Measurements from ENCODE around the gene SLC12A1.

Gene SLC12A1

GRCh38 chr15:48244921-48245320 lies 38.8 kb downstream of the SLC12A1 start:
- FAIRE-seq: no peak

GRCh38 chr15:48248414-48248813 lies 42.3 kb downstream of the SLC12A1 start:
- FAIRE-seq: no peak

- FAIRE-seq: peak; percentile 98
Measured at GRCh38 chr15:48250640-48251076, 44.6 kb downstream of the SLC12A1 start.

- no peak for FAIRE-seq
Measured at GRCh38 chr15:48253172-48253571, 47.1 kb downstream of the SLC12A1 start.

DNA sequence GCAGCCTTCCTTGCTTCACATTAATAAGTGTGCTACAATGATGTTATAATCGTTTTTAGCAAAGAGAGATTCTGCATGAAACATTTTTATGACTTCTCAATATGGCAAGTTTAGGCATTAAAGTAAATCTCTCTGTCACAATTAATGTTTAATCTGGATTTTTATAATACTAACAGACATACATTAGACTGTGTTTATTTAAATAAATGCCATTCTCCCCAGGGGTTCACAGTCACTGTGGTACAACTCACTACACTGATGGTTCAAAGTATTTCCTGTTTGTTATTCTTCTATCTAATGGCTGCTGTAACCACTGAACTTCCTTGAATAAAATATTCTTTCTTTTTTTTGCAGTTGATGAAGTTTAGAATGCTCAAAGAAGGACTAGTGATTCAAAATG lies 59.0 kb downstream of the SLC12A1 start:
- FAIRE-seq: no peak

GRCh38 chr15:48266024-48266689 lies 60.1 kb downstream of the SLC12A1 start:
- no peak for FAIRE-seq

DNA sequence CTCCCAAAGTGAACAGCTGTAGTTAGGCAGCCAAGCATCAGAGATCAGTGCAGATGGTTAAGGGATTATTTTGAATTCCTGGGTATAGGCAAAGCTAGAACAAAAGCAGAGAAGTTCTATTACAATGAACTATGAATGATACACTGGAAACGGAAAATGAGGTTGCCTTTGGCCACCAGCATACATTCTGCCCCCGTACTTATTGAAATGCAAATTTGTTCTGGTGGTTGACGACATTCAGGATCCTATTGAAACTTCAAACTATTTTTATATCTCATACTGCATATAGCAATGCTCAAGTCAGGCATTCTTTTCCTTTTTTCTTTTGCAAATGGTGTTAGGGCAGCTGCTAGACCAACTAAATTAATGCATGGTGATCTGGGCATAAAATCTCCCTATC lies 61.7 kb downstream of the SLC12A1 start:
- no peak for FAIRE-seq

- no peak for FAIRE-seq
Measured at GRCh38 chr15:48273049-48273448, 66.9 kb downstream of the SLC12A1 start.

DNA sequence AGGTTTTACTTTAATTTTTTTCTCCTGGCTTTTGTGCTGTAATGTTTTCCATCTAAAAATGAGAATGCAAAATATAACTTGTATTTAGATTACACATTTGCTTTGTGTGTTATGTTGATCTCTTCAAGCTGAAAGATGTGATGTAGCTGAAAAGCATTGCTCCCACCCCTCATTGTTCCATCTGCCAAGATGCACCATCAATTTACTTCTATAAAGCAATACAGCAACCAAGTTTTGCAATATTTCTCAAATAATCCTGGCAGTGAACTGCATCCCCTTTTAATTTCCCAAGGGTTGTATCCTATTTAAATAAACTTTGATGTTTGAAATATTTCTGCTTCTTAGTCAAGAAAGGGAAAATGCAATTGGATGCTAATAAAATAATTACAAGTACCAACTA lies 72.6 kb downstream of the SLC12A1 start:
- FAIRE-seq: no peak

DNA sequence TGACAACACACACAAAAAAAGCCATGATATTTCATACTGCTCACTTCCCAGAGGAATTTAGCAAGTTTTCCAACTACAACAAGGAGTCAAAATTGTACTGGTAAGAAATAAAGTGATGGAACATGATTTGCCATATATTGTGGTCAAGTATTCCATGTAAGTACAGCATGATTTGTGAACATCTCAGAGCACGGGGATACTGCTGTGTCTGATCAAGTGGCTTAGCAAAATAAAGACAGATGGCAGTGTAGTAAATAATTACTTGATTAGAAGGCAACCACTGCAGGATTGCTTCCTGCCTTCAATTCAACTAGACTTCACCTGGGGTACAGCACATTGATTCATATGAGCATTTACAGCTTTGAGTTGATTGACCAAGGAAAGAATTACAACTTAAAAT lies 73.5 kb downstream of the SLC12A1 start:
- FAIRE-seq: no peak

DNA sequence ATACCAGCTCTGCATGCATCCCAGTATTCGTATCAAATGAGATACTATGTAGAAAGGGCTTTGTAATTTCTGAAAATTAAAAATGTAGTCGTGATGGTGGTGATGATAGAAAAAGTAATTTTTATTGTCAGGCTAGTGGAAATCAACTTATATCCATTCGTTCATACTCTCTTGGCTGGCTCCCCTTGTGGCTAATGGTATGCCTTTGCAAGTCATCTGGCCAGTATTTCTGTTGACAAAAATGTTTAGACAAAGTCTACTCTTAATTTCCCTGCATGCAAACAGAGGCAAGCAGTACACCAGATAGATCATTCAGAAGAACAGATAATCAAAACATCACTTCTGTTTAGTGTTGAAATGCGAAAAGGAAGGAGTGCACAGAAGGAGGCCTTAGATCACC lies 75.6 kb downstream of the SLC12A1 start:
- no peak for FAIRE-seq

- no peak for FAIRE-seq
Measured at GRCh38 chr15:48282216-48282615, 76.1 kb downstream of the SLC12A1 start.

DNA sequence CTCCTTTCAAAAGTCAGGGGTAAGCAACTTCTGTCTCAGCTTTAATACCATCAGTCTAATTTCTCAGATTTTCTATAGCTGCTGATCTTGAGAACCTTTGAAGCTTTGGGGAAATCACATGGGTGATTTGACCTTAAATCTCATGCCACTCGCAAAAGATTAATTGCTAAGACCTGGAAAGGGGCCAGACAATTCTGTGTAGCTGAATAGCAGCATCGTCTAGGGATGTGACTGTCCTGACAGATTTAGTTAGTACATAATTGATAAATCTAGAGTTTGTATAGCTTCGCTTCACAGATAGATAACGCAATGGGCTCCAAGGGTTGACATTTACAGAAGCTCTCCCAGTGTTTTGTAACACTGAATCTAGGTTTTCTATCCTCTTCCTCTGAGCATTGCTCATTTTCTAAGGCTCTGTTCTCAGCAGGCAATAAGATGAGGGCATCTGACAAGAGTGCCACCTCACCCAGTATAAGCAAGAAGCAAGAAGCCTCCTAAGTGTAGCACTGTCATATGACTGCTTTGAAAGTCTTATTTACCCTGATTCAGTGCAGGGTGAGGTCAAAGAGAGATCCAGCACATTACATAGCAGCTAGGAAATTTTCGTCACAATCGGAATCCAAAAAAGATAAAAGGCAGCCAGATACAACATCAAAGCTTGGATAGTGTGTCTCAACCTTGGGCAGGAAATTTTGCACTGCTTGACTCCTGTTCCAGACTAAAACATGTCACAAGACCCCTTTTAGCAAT lies 77.5 kb downstream of the SLC12A1 start:
- FAIRE-seq: no peak

GRCh38 chr15:48285329-48286214 lies 79.5 kb downstream of the SLC12A1 start:
- FAIRE-seq: peak; percentile 95

DNA sequence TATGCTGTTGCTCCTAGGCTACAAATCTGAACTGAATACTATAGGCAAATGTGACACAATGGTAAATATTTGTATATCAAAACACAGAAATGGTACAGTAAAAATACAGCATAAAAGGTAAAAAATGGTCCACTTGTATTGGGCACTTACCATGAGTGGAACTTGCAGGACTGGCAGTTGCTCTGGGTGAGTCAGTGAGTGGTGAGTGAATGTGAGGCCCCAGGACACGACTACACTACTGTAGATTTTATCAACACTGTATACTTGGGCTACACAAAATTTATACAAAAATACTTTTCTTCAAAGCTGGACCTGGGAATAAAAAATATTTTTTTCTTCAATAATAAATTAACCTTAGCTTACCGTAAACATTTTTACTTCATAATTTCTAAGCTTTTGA lies 83.5 kb downstream of the SLC12A1 start:
- FAIRE-seq: no peak

DNA sequence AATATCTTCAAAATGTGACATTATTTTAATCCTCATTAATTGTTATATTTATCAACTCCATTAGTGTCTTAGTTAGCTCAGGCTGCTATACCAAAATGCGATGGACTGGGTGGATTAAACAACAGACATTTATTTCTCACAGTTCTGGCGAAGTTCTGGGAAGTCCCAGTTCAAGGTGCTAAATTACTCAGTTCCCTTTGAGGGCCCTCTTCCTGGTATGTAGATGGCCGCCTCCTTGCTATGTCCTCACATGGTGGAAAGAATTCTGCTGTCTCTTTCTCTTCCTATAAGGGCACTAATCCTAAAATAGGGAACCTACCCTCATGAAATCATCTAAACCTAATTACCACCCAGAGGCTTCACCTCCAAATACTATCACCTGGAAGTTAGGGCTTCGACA lies 86.4 kb downstream of the SLC12A1 start:
- FAIRE-seq: no peak

DNA sequence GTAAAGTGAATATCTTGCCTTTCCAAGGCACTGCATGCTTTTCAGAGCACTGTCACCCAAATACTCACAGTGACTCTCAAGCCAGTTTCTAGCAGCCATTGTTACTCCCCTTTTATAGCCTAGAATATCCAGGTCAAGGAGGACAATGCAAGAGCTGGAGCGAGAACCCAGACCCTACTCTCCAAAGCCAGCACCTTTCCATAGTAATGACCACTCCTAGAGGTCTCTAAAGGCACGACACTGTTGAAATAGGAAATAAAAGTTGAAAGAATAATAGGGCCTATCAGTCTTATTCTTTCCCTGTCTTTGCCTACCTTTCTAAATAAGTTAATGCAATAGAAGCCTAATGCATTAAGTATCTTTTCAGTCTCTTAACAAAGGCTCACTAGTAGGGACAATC lies 91.6 kb downstream of the SLC12A1 start:
- no peak for FAIRE-seq

DNA sequence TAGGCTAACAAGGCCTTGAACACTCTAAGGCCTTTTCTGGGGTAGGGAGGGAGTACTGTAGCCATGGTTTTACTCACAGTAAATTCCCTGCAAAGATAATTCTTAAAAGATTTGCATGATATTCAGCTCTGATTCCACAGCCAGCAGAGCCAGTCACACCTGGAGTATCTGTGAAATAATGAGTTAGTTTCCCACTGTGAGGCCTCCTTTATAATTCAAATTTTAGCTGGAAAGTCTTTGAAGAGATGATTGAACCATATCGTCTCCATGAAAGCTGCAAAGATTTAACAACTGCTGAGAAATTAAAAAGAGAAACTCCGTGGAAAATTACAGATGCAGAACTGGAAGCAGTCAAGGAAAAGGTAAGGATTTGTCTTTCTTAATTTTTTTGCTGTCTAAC lies 92.8 kb downstream of the SLC12A1 start:
- FAIRE-seq: no peak

DNA sequence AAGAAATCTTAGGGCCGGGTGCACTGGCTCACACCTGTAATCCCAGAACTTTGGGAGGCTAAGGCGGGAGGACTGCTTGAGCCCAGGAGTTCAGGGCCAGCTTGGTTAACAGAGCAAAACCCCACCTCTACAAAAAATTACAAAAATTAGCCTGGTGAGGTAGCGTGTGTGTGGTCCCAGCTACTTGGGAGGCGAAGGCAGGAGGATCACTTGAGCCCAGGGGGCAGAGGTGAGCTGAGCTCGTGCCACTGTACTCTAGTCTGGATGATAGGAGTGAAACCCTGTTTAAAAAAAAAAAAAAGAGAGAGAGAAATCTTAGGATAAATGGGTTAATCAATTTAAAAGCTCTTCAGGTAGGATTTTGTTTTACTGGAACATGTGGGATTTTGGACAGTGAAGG lies 93.9 kb downstream of the SLC12A1 start:
- no peak for FAIRE-seq

- FAIRE-seq: no peak
Measured at GRCh38 chr15:48304398-48304797, 98.3 kb downstream of the SLC12A1 start.

- no peak for FAIRE-seq
Measured at GRCh38 chr15:48306639-48307038, 100.5 kb downstream of the SLC12A1 start.

DNA sequence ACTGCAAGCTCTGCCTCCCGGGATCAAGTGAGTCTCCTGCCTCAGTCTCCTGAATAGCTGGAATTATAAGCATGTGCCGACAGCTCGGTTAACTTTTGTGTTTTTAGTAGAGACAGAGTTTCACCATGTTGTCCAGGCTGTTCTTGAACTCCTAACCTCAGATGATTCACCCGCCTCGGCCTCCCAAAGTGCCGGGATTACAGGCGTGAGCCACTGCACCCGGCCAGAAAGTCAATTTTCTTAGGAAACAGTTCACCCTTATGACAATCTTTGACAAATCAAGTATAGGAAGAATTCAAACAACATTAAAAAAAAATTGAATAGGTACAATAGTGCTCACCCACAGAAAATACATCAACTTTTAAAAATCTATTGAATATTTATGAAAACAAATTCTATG lies 101.5 kb downstream of the SLC12A1 start:
- no peak for FAIRE-seq

GRCh38 chr15:48309740-48310139 lies 103.6 kb downstream of the SLC12A1 start:
- FAIRE-seq: no peak

GRCh38 chr15:48313216-48313615 lies 107.1 kb downstream of the SLC12A1 start:
- FAIRE-seq: no peak
